ENCODE measurements around the gene DDIT4. TPM values are rescaled to one million over a fixed set of nuclear protein-coding genes. Genes with fewer than 3 reads are reported as not detected.

The DDIT4 gene
- total RNA-seq, 1 donor from 2014 or later: 200 TPM

- H3K27ac ChIP-seq: peak overlapping the region; percentile 89
- DNase-seq: no peak
- no peaks in the 10 kb centered on the region for H3K9me3 ChIP-seq
- H3K4me1 ChIP-seq: peaks cover 67% of the 10 kb centered on the region
- H3K27me3 ChIP-seq: no peaks in the 10 kb centered on the region
- intact Hi-C loops (cut with DNase I): loop anchor here (10.0 kb wide), 1 partner anchor 98 kb away; no protein-coding TSS in a partner anchor
- no peaks in the 10 kb centered on the region for H3K36me3 ChIP-seq
- no peak for ATAC-seq
- no peak overlapping the region for H3K4me3 ChIP-seq
- no peak for TF ChIP-seq CTCF (IDR thresholded peaks at IDR 0.05)
Observed at GRCh38 chr10:72322280-72323058, 48.7 kb downstream of the DDIT4 start.

- intact Hi-C loops (cut with DNase I): loop anchor here (10.0 kb wide), 1 partner anchor 98 kb away; no protein-coding TSS in a partner anchor
- Histone ChIP-seq H3K27me3 (no peaks in the 10 kb centered on the region), H3K27ac (no peak overlapping the region), H3K4me3 (no peak overlapping the region), H3K9me3 (no peaks in the 10 kb centered on the region), H3K36me3 (no peaks in the 10 kb centered on the region), H3K4me1 (peaks cover 64% of the 10 kb centered on the region)
- TF ChIP-seq CTCF (IDR thresholded peaks at IDR 0.05): no peak
- ATAC-seq (no peak), DNase-seq (no peak)
Observed at GRCh38 chr10:72323108-72323749, 49.5 kb downstream of the DDIT4 start.

- no peaks in the 10 kb centered on the region for H3K36me3 ChIP-seq
- no peaks in the 10 kb centered on the region for H3K9me3 ChIP-seq
- DNase-seq: no peak
- TF ChIP-seq CTCF (IDR thresholded peaks at IDR 0.05): no peak
- no peak overlapping the region for H3K27ac ChIP-seq
- intact Hi-C loops (cut with DNase I): loop anchor here (10.0 kb wide), 1 partner anchor 99 kb away; no protein-coding TSS in a partner anchor
- H3K4me1 ChIP-seq: peaks cover 64% of the 10 kb centered on the region
- no peaks in the 10 kb centered on the region for H3K27me3 ChIP-seq
- no peak overlapping the region for H3K4me3 ChIP-seq
- ATAC-seq: no peak
Observed at GRCh38 chr10:72323771-72324191, 50.1 kb downstream of the DDIT4 start.

Other genes with a start within 250 kb of the DDIT4 start
- 187 TPM for gene SPOCK2, start 185.4 kb upstream of the DDIT4 start, total RNA-seq
- 118 TPM for gene ANAPC16, start 57.9 kb upstream of the DDIT4 start, total RNA-seq
- gene ASCC1, start 57.6 kb upstream of the DDIT4 start, total RNA-seq: 27.4 TPM
- gene DNAJB12, start 81.0 kb downstream of the DDIT4 start, total RNA-seq: 39.9 TPM